ENCODE data around the gene ANKRD44. TPM values are rescaled to one million over a fixed set of nuclear protein-coding genes. Genes with fewer than 3 reads are reported as not detected.

The ANKRD44 gene
- total RNA-seq, 1 donor from 2014 or later, result 12.0 TPM

GRCh38 chr2:197115325-197115724, 195.3 kb downstream of the ANKRD44 start:
- no peak for DNase-seq
- Mint-ChIP-seq H3K9me3 (ENCODE audit: unreplicated experiment) (no peaks in the 10 kb centered on the region), H3K36me3 (ENCODE audit: unreplicated experiment) (peaks cover 4% of the 10 kb centered on the region), H3K4me1 (ENCODE audit: low read depth, unreplicated experiment) (no peaks in the 10 kb centered on the region), H3K4me3 (ENCODE audit: unreplicated experiment) (no peak overlapping the region), H3K27me3 (ENCODE audit: unreplicated experiment) (no peaks in the 10 kb centered on the region), H3K27ac (ENCODE audit: unreplicated experiment) (no peak overlapping the region)
- TF ChIP-seq CTCF (IDR thresholded peaks at IDR 0.05; ENCODE audit: partially characterized antibody, unreplicated experiment), result no peak

- H3K27me3 Mint-ChIP-seq (ENCODE audit: unreplicated experiment), result no peaks in the 10 kb centered on the region
- H3K4me3 Mint-ChIP-seq (ENCODE audit: unreplicated experiment), result no peak overlapping the region
- H3K4me1 Mint-ChIP-seq (ENCODE audit: low read depth, unreplicated experiment), result peaks cover 8% of the 10 kb centered on the region
- H3K9me3 Mint-ChIP-seq (ENCODE audit: unreplicated experiment), result no peaks in the 10 kb centered on the region
- no peak for DNase-seq
- TF ChIP-seq CTCF (IDR thresholded peaks at IDR 0.05; ENCODE audit: partially characterized antibody, unreplicated experiment), result peak; percentile 63
- no peak overlapping the region for H3K27ac Mint-ChIP-seq (ENCODE audit: unreplicated experiment)
- peaks cover 4% of the 10 kb centered on the region for H3K36me3 Mint-ChIP-seq (ENCODE audit: unreplicated experiment)
Observed at GRCh38 chr2:197113275-197113711, 197.3 kb downstream of the ANKRD44 start.

GRCh38 chr2:197109326-197109725, 201.3 kb downstream of the ANKRD44 start:
- no peaks in the 10 kb centered on the region for H3K9me3 Mint-ChIP-seq (ENCODE audit: unreplicated experiment)

GRCh38 chr2:197108758-197109157, 201.8 kb downstream of the ANKRD44 start:
- Mint-ChIP-seq H3K9me3 (ENCODE audit: unreplicated experiment) (no peaks in the 10 kb centered on the region), H3K4me1 (ENCODE audit: low read depth, unreplicated experiment) (peaks cover 8% of the 10 kb centered on the region), H3K36me3 (ENCODE audit: unreplicated experiment) (no peaks in the 10 kb centered on the region), H3K27me3 (ENCODE audit: unreplicated experiment) (no peaks in the 10 kb centered on the region), H3K4me3 (ENCODE audit: unreplicated experiment) (no peak overlapping the region), H3K27ac (ENCODE audit: unreplicated experiment) (no peak overlapping the region)
- peak; percentile 60 for DNase-seq
- TF ChIP-seq CTCF (IDR thresholded peaks at IDR 0.05; ENCODE audit: partially characterized antibody, unreplicated experiment), result no peak

More at GRCh38 chr2:197109326-197109725, 201.3 kb downstream of the ANKRD44 start:
- TF ChIP-seq CTCF (IDR thresholded peaks at IDR 0.05; ENCODE audit: partially characterized antibody, unreplicated experiment), result no peak
- Mint-ChIP-seq H3K36me3 (ENCODE audit: unreplicated experiment) (no peaks in the 10 kb centered on the region), H3K4me3 (ENCODE audit: unreplicated experiment) (no peak overlapping the region), H3K27ac (ENCODE audit: unreplicated experiment) (no peak overlapping the region), H3K27me3 (ENCODE audit: unreplicated experiment) (no peaks in the 10 kb centered on the region), H3K4me1 (ENCODE audit: low read depth, unreplicated experiment) (peaks cover 8% of the 10 kb centered on the region)
- no peak for DNase-seq

GRCh38 chr2:197107291-197108269, 203.0 kb downstream of the ANKRD44 start:
- H3K36me3 Mint-ChIP-seq (ENCODE audit: unreplicated experiment), result no peaks in the 10 kb centered on the region
- no peak for TF ChIP-seq CTCF (IDR thresholded peaks at IDR 0.05; ENCODE audit: partially characterized antibody, unreplicated experiment)
- H3K27ac Mint-ChIP-seq (ENCODE audit: unreplicated experiment), result no peak overlapping the region
- H3K4me3 Mint-ChIP-seq (ENCODE audit: unreplicated experiment), result no peak overlapping the region
- peaks cover 8% of the 10 kb centered on the region for H3K4me1 Mint-ChIP-seq (ENCODE audit: low read depth, unreplicated experiment)
- no peaks in the 10 kb centered on the region for H3K27me3 Mint-ChIP-seq (ENCODE audit: unreplicated experiment)
- DNase-seq, result no peak
- no peaks in the 10 kb centered on the region for H3K9me3 Mint-ChIP-seq (ENCODE audit: unreplicated experiment)
